PC-3 (cell line): ENCODE data around the gene PHRF1. TPM values are rescaled to one million over a fixed set of nuclear protein-coding genes. Genes with fewer than 3 reads are reported as not detected.

Experiments
- ATAC-seq: fragments of 200-7000 bp; cut with Tn5 transposase; 2 replicates; pipeline ENCODE4 v1.9.1; 2020; ENCODE audit warnings: mild to moderate bottlenecking, moderate library complexity
- BruUV-seq: library from RNA; stranded (reverse); fragments of 400-500 nt; replicated peaks from 2 replicates; lab custom pipeline; 2021; lab: Mats Ljungman, UMichigan
- CTCF ChIA-PET: fragments of 300-600 bp; sonication (Branson Sonifier 250); formaldehyde crosslinking; loops from one replicate; lab custom pipeline; 2022; ENCODE audit warnings: antibody characterized with exemption; lab: Charles Lee
- POLR2A ChIA-PET: fragments of 300-600 bp; sonication (Branson Sonifier 250); formaldehyde crosslinking; loops from one replicate; lab custom pipeline; 2022; ENCODE audit warnings: antibody characterized with exemption; ENCODE audit not compliant: unreplicated experiment; lab: Charles Lee
- DNase-seq: peaks from one replicate; pipeline ENCODE4 v3.0.0-alpha.2; 2015
- H2AFZ ChIP-seq: fragments of 300-600 bp; sonication (generic); 2 replicates; pipeline ENCODE4 v1.6.0; 2016; ENCODE audit warnings: antibody characterized with exemption, low read length
- H3F3A ChIP-seq: fragments of 300-600 bp; sonication (generic); one replicate; pipeline ENCODE4 v1.6.0; 2017; ENCODE audit warnings: antibody characterized with exemption, low read length, control low read depth, mild to moderate bottlenecking; ENCODE audit not compliant: unreplicated experiment
- H3K27ac ChIP-seq: fragments of 300-600 bp; sonication (generic); 2 replicates; pipeline ENCODE4 v1.5.1; 2016; ENCODE audit warnings: mild to moderate bottlenecking, low read length
- H3K27me3 ChIP-seq: fragments of 300-600 bp; sonication (generic); 2 replicates; pipeline ENCODE4 v1.6.1; 2016; ENCODE audit warnings: low read length, mixed read lengths
- H3K36me3 ChIP-seq: fragments of 300-600 bp; sonication (generic); 2 replicates; pipeline ENCODE4 v1.6.1; 2016; ENCODE audit warnings: low read depth, mixed run types, low read length, mixed read lengths
- H3K4me1 ChIP-seq: fragments of 300-600 bp; sonication (generic); 2 replicates; pipeline ENCODE4 v1.5.1; 2016; ENCODE audit warnings: low read length; ENCODE audit not compliant: insufficient read depth
- H3K4me2 ChIP-seq: fragments of 300-600 bp; sonication (generic); 2 replicates; pipeline ENCODE4 v1.6.0; 2016; ENCODE audit warnings: low read length
- H3K4me3 ChIP-seq: fragments of 300-600 bp; sonication (generic); 2 replicates; pipeline ENCODE4 v1.5.1; 2016; ENCODE audit warnings: mild to moderate bottlenecking, low read length, mixed read lengths
- H3K79me2 ChIP-seq: fragments of 300-600 bp; sonication (generic); 2 replicates; pipeline ENCODE4 v1.6.1; 2017; ENCODE audit warnings: low read length, mixed read lengths
- H3K9ac ChIP-seq: fragments of 300-600 bp; sonication (generic); 2 replicates; pipeline ENCODE4 v1.6.0; 2016; ENCODE audit warnings: mild to moderate bottlenecking, low read length
- H3K9me2 ChIP-seq: fragments of 300-600 bp; sonication (generic); replicated peaks from 2 replicates; pipeline ENCODE4 v1.6.1; 2016; ENCODE audit warnings: mixed run types, low read length, mixed read lengths
- H3K9me3 ChIP-seq: fragments of 300-600 bp; sonication (generic); 2 replicates; pipeline ENCODE4 v1.6.1; 2016; ENCODE audit warnings: low read length, mixed read lengths
- H4K20me1 ChIP-seq: fragments of 300-600 bp; sonication (generic); 2 replicates; pipeline ENCODE4 v1.6.1; 2016; ENCODE audit warnings: low read length, mixed read lengths
- CTCF ChIP-seq: fragments of 300-600 bp; sonication (generic); conservative IDR thresholded peaks from 2 replicates; pipeline ENCODE4 v1.5.1; 2017; ENCODE audit warnings: antibody characterized with exemption, low read depth, mild to moderate bottlenecking, low read length
- EZH2 ChIP-seq: fragments of 300-600 bp; sonication (generic); IDR thresholded peaks from one replicate; pipeline ENCODE4 v1.6.1; 2017; ENCODE audit warnings: antibody characterized with exemption, mild to moderate bottlenecking, low read length; ENCODE audit not compliant: unreplicated experiment
- EZH2phosphoT487 ChIP-seq: fragments of 300-600 bp; sonication (generic); IDR thresholded peaks from 2 replicates; pipeline ENCODE4 v1.6.1; 2018; ENCODE audit warnings: mild to moderate bottlenecking, antibody characterized with exemption, low read length, borderline replicate concordance
- intact Hi-C: fragments of 100-400 bp; cut with micrococcal nuclease; formaldehyde crosslinking; loops from 2 replicates; pipeline ENCODE4 v1.9.0; 2023
- total RNA-seq: library from RNA; depleted of rRNA; stranded (reverse); fragments of >200 nt; gene quantifications from 2 replicates; pipeline ENCODE4 v1.2.3, GENCODE V29; 2014

Gene PHRF1
- total RNA-seq, 1 experiment from 2014 or later = 41.4 TPM

- POLR2A ChIA-PET = no interaction called here
- Histone ChIP-seq H3K9ac (no peak overlapping the region), H3K27me3 (no peaks in the 10 kb centered on the region), H3K4me1 (no peaks in the 10 kb centered on the region), H3K9me2 (no peaks in the 10 kb centered on the region), H3F3A (no peaks in the 10 kb centered on the region), H3K36me3 (peaks cover 40% of the 10 kb centered on the region), H3K9me3 (no peaks in the 10 kb centered on the region), H3K27ac (no peak overlapping the region), H4K20me1 (no peaks in the 10 kb centered on the region), H3K79me2 (peaks cover 14% of the 10 kb centered on the region), H2AFZ (no peak overlapping the region), H3K4me2 (no peak overlapping the region), H3K4me3 (no peak overlapping the region)
- no peak for DNase-seq
- intact Hi-C loops = no loop called here
- no TSS peak for BruUV-seq
- ATAC-seq = no peak
- CTCF ChIA-PET = no interaction called here
- TF ChIP-seq EZH2 (no peak), EZH2phosphoT487 (no peak), CTCF (no peak)
These were observed 17.1 kb downstream of the PHRF1 start for GRCh38 chr11:593347-593746.

GRCh38 chr11:595400-595799, 19.1 kb downstream of the PHRF1 start:
- no peaks in the 10 kb centered on the region for H3K4me1 ChIP-seq
- H3K9me3 ChIP-seq = no peaks in the 10 kb centered on the region
- intact Hi-C loops = no loop called here
- no peak overlapping the region for H2AFZ ChIP-seq
- H3K27me3 ChIP-seq = no peaks in the 10 kb centered on the region
- H4K20me1 ChIP-seq = no peaks in the 10 kb centered on the region
- H3K4me2 ChIP-seq = no peak overlapping the region
- ATAC-seq = no peak
- H3K79me2 ChIP-seq = 0 out of 2 replicates have a peak, but pooled peaks cover 4% of the 10 kb centered on the region
- no peak for DNase-seq
- no peaks in the 10 kb centered on the region for H3F3A ChIP-seq
- BruUV-seq = no TSS peak
- ChIA-PET CTCF (no interaction called here), POLR2A (no interaction called here)
- peaks cover 36% of the 10 kb centered on the region for H3K36me3 ChIP-seq
- TF ChIP-seq EZH2 = no peak
- H3K4me3 ChIP-seq = no peak overlapping the region
- H3K9ac ChIP-seq = no peak overlapping the region
- H3K9me2 ChIP-seq = no peaks in the 10 kb centered on the region
- H3K27ac ChIP-seq = no peak overlapping the region

DNA sequence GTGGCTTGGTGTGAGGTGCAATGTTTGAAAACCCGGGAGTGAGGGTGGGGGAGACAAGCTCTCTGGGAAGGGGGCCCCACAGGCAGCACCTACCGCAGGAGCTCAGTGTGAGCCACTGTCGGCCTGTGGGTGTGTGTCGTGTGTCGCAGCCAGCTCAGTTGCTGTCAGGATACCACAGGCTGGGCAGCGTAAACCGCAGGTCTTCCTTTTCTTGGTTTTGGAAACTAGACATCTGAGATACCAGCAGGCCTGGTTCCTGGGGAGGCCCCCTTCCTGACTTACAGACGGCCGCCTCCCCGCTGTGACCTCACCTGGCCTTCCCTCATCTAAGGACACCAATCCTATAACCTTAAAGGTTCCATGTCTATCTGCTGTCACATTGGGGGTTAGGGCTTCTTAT, 20.1 kb downstream of the PHRF1 start:
- Histone ChIP-seq H3K36me3 (peaks cover 30% of the 10 kb centered on the region), H2AFZ (no peak overlapping the region), H3F3A (no peaks in the 10 kb centered on the region), H3K79me2 (0 out of 2 replicates have a peak, but pooled peaks cover 4% of the 10 kb centered on the region), H3K4me3 (no peak overlapping the region), H3K9me2 (no peaks in the 10 kb centered on the region), H4K20me1 (no peaks in the 10 kb centered on the region), H3K27ac (no peak overlapping the region), H3K9me3 (no peaks in the 10 kb centered on the region), H3K4me2 (no peak overlapping the region), H3K27me3 (no peaks in the 10 kb centered on the region), H3K4me1 (no peaks in the 10 kb centered on the region), H3K9ac (no peak overlapping the region)
- no peak for DNase-seq
- BruUV-seq = no TSS peak
- intact Hi-C loops = no loop called here
- ChIA-PET POLR2A (no interaction called here), CTCF (no interaction called here)
- ATAC-seq = no peak
- no peak for TF ChIP-seq CTCF
- TF ChIP-seq EZH2 = no peak
- no peak for TF ChIP-seq EZH2phosphoT487
